Right lobe of liver (tissue), 6 donors: ENCODE results near the gene PPP2R5B. TPM values are rescaled to one million over a fixed set of nuclear protein-coding genes. Genes with fewer than 3 reads are reported as not detected.

Experiments used
- ATAC-seq, 4 donors: fragments of 200-7000 bp; cut with Tn5 transposase; one replicate each; pipeline ENCODE4 v1.9.1; 2020; ENCODE audit warnings: mild to moderate bottlenecking in 4 of 4, moderate library complexity in 4 of 4
- DNase-seq, 3 donors: peaks; one replicate each; pipeline ENCODE4 v3.0.0-alpha.2; 2020
- H3K27ac ChIP-seq, 3 donors: fragments of 200-600 bp; one replicate each; pipeline ENCODE4 v1.8.0; 2022
- H3K27me3 ChIP-seq, 2 donors: fragments of 200-600 bp; one replicate each; pipeline ENCODE4 v1.8.0; 2022
- H3K36me3 ChIP-seq, 4 donors: fragments of 200-600 bp; sonication (generic) in 1 of 4; one replicate each; pipeline versions ENCODE4 v1.5.1 to v1.8.0; 2017 to 2022; ENCODE audit warnings: control low read depth in 1 of 4
- H3K4me1 ChIP-seq, 4 donors: fragments of 200-600 bp; sonication (generic) in 1 of 4; one replicate each; pipeline versions ENCODE4 v1.5.1 to v1.8.0; 2017 to 2022; ENCODE audit warnings: control low read depth in 1 of 4
- H3K4me3 ChIP-seq, 3 donors: fragments of 200-600 bp; one replicate each; pipeline ENCODE4 v1.8.0; 2022
- H3K9me3 ChIP-seq, 4 donors: fragments of 200-600 bp; sonication (generic) in 1 of 4; one replicate each; pipeline versions ENCODE4 v1.5.1 to v1.8.0; 2017 to 2022; ENCODE audit warnings: control low read depth in 1 of 4
- CTCF ChIP-seq, 4 donors: fragments of 200-600 bp in 3 of 4; fragments of 450-650 bp in 1 of 4; IDR thresholded peaks; one replicate each; pipeline versions ENCODE4 v1.5.1 to v1.8.0; 2016 to 2022; ENCODE audit warnings: antibody characterized with exemption in 4 of 4, mild to moderate bottlenecking in 2 of 4
- POLR2A ChIP-seq: fragments of 450-650 bp; IDR thresholded peaks from one replicate; pipeline ENCODE4 v1.6.1; 2017; ENCODE audit warnings: antibody characterized with exemption, mild to moderate bottlenecking
- WGBS: methylation state at CpG from one replicate; pipeline ENCODE4 v1.1.6; 2018; ENCODE audit warnings: low coverage, low lambda C conversion rate; ENCODE audit not compliant: insufficient coverage; ENCODE audit errors: missing lambda C conversion rate; 5-methylcytosine and 5-hydroxymethylcytosine counted together
- intact Hi-C, 2 donors: fragments of 100-400 bp; cut with DNase I; formaldehyde crosslinking; loops; one replicate each; pipeline versions ENCODE4 v1.11.2 to v1.14.1; 2022
- total RNA-seq, 6 experiments: library from RNA; depleted of rRNA in 2 of 6; stranded (reverse); fragments of >200 nt in 2 of 6; fragmentation: NEBNext Ultra II Directional in 3 of 6; extraction: Animal tissue kit (Norgen Biotek cat#: 25700) in 3 of 6; gene quantifications; one replicate each; pipeline versions ENCODE4 v1.1.0 to v1.2.4, GENCODE V29; 2016 to 2023
- donor health status: DM: no; HTN: yes; CAD: no.
- donor health status: DM: no; HTN: no; CAD: no.
- donor health status: DM: no; HTN: no; CAD: no.
- donor health status: DM: no; HTN: yes; CAD: no.
- donor health status: DM: no; HTN: yes; CAD: no.

The PPP2R5B gene
- total RNA-seq, 6 experiments from 2014 or later: 6.8 to 12.6 (median 8.9) TPM

GRCh38 chr11:64931290-64931689 is 6.8 kb downstream of the PPP2R5B start:
- DNase-seq (no peak), ATAC-seq (no peak)
- intact Hi-C loops: no loop called here
- no peaks in the 10 kb centered on the region for H3K4me1 ChIP-seq
- 100% methylated on average over 1 of the region's 7 CpGs for WGBS
- no peaks in the 10 kb centered on the region for H3K9me3 ChIP-seq
- H3K4me3 ChIP-seq: no peak overlapping the region
- H3K27ac ChIP-seq: no peak overlapping the region
- no peaks in the 10 kb centered on the region for H3K27me3 ChIP-seq
- peaks cover 0 to 38% (median 11%) of the 10 kb centered on the region in 4 donors for H3K36me3 ChIP-seq
- TF ChIP-seq CTCF (IDR thresholded peaks at IDR 0.05): no peak
- TF ChIP-seq POLR2A: no peak

- intact Hi-C loops: no loop called here
- peaks cover 0 to 38% (median 11%) of the 10 kb centered on the region in 4 donors for H3K36me3 ChIP-seq
Observed at GRCh38 chr11:64932324-64932723, 7.8 kb downstream of the PPP2R5B start.

GRCh38 chr11:64933213-64933934 is 8.9 kb downstream of the PPP2R5B start:
- intact Hi-C loops: no loop called here
- 83% methylated on average over 4 of the region's 12 CpGs for WGBS
- DNase-seq: no peak

More at GRCh38 chr11:64932324-64932723, 7.8 kb downstream of the PPP2R5B start:
- TF ChIP-seq CTCF (IDR thresholded peaks at IDR 0.05) (no peak), POLR2A (no peak)
- Histone ChIP-seq H3K4me3 (no peak overlapping the region), H3K27ac (no peak overlapping the region), H3K4me1 (no peaks in the 10 kb centered on the region), H3K9me3 (no peaks in the 10 kb centered on the region), H3K27me3 (no peaks in the 10 kb centered on the region)
- DNase-seq: no peak
- no peak for ATAC-seq
- 96% methylated on average over 4 of the region's 5 CpGs for WGBS

GRCh38 chr11:64933935-64934681 is 9.6 kb downstream of the PPP2R5B start:
- DNase-seq (no peak), ATAC-seq (no peak)
- Histone ChIP-seq H3K4me3 (no peak overlapping the region), H3K27ac (no peak overlapping the region), H3K9me3 (no peaks in the 10 kb centered on the region), H3K4me1 (no peaks in the 10 kb centered on the region), H3K27me3 (no peaks in the 10 kb centered on the region), H3K36me3 (peaks cover 0 to 38% (median 11%) of the 10 kb centered on the region in 4 donors)
- TF ChIP-seq POLR2A (no peak), CTCF (IDR thresholded peaks at IDR 0.05) (no peak)
- WGBS: 83% methylated on average over 3 of the region's 10 CpGs
- intact Hi-C loops: no loop called here

More at GRCh38 chr11:64933213-64933934, 8.9 kb downstream of the PPP2R5B start:
- no peak for TF ChIP-seq POLR2A
- TF ChIP-seq CTCF (IDR thresholded peaks at IDR 0.05): no peak
- no peak overlapping the region for H3K27ac ChIP-seq
- H3K27me3 ChIP-seq: no peaks in the 10 kb centered on the region
- H3K4me3 ChIP-seq: no peak overlapping the region
- ATAC-seq: peak in 1 of 4 donors; percentile 8
- peaks cover 0 to 38% (median 11%) of the 10 kb centered on the region in 4 donors for H3K36me3 ChIP-seq
- H3K4me1 ChIP-seq: no peaks in the 10 kb centered on the region
- H3K9me3 ChIP-seq: no peaks in the 10 kb centered on the region
